CD4-positive, CD25-positive, alpha-beta regulatory T cell (primary cell): ENCODE results near the gene PSG2. TPM values are rescaled to one million over a fixed set of nuclear protein-coding genes. Genes with fewer than 3 reads are reported as not detected.

Experiments used
- polyA plus RNA-seq, 4 donors: library from polyadenylated mRNA; unstranded; fragments of 300-500 nt; fragmentation: Illumina TruSeq; gene quantifications; one replicate each; pipeline ENCODE4 v1.2.3, GENCODE V29; 2021
- total RNA-seq: library from RNA; stranded (reverse); gene quantifications from one replicate; pipeline ENCODE4 v1.2.3, GENCODE V29; 2022

PSG2 gene
- total and polyA plus RNA-seq, 5 donors from 2014 or later = 0.27 TPM; not detected in 4

Other genes starting within 250 kb of the PSG2 start
- 0.96 TPM for gene PSG1, start 203.0 kb downstream of the PSG2 start, total RNA-seq
- gene PSG1, start 203.0 kb downstream of the PSG2 start, polyA plus RNA-seq = not detected
- gene PSG6, start 164.8 kb downstream of the PSG2 start, total RNA-seq = 0.37 TPM
- gene PSG6, start 164.8 kb downstream of the PSG2 start, polyA plus RNA-seq = not detected
- not detected for gene PSG7, start 145.5 kb downstream of the PSG2 start, total RNA-seq
- not detected for gene PSG7, start 145.5 kb downstream of the PSG2 start, polyA plus RNA-seq
- gene PSG11, start 56.2 kb downstream of the PSG2 start, total RNA-seq = not detected
- not detected for gene PSG11, start 56.2 kb downstream of the PSG2 start, polyA plus RNA-seq
- not detected for gene PSG5, start 103.8 kb upstream of the PSG2 start, total RNA-seq
- gene PSG5, start 103.8 kb upstream of the PSG2 start, polyA plus RNA-seq = not detected
- gene PSG4, start 122.9 kb upstream of the PSG2 start, total RNA-seq = 0.76 TPM
- not detected for gene PSG4, start 122.9 kb upstream of the PSG2 start, polyA plus RNA-seq
- not detected for gene PSG9, start 186.8 kb upstream of the PSG2 start, total RNA-seq
- gene PSG9, start 186.8 kb upstream of the PSG2 start, polyA plus RNA-seq = not detected